GM19467 (cell line): ENCODE results near the gene RSAD2.
"Not testable (repeated sequence)": the region's sequence is repeated elsewhere in the genome, so short reads cannot be mapped to it uniquely, and the experiment has no call there.

Experiments
- ATAC-seq: cut with Tn5 transposase; IDR thresholded peaks from one replicate; pipeline ENCODE4 v1.9.1; 2021; ENCODE audit warnings: mild to moderate bottlenecking, moderate library complexity; ENCODE audit not compliant: unreplicated experiment

Gene RSAD2

GRCh38 chr2:6896930-6897759, 19.6 kb downstream of the RSAD2 start:
- no peak for ATAC-seq

- not testable (repeated sequence) for ATAC-seq
Measured at GRCh38 chr2:6902581-6902980, 25.0 kb downstream of the RSAD2 start.

GRCh38 chr2:6905668-6906067, 28.1 kb downstream of the RSAD2 start:
- ATAC-seq, result no peak

GRCh38 chr2:6906165-6906741, 28.7 kb downstream of the RSAD2 start:
- ATAC-seq, result no peak

- no peak for ATAC-seq
Measured at GRCh38 chr2:6908291-6908690, 30.7 kb downstream of the RSAD2 start.

- peak; percentile 98 for ATAC-seq
Measured at GRCh38 chr2:6909431-6910385, 32.1 kb downstream of the RSAD2 start.

GRCh38 chr2:6911721-6912120, 34.1 kb downstream of the RSAD2 start:
- no peak for ATAC-seq

- no peak for ATAC-seq
Measured at GRCh38 chr2:6913415-6914157, 36.0 kb downstream of the RSAD2 start.

GRCh38 chr2:6914828-6915227, 37.3 kb downstream of the RSAD2 start:
- ATAC-seq, result no peak

GRCh38 chr2:6915399-6915798, 37.8 kb downstream of the RSAD2 start:
- no peak for ATAC-seq

- ATAC-seq, result no peak
Measured at GRCh38 chr2:6916224-6916623, 38.6 kb downstream of the RSAD2 start.

GRCh38 chr2:6916736-6917070, 39.1 kb downstream of the RSAD2 start:
- ATAC-seq, result no peak

GRCh38 chr2:6917071-6917760, 39.6 kb downstream of the RSAD2 start, which contains the start of gene RNF144A:
Gene RNF144A (plus strand): TSS chr2:6917412. CDS start chr2:6996927, 79,515 bp downstream.
- peak; percentile 83 for ATAC-seq

GRCh38 chr2:6917761-6918421, 40.3 kb downstream of the RSAD2 start:
- peak; percentile 2 for ATAC-seq

GRCh38 chr2:6919901-6920742, 42.5 kb downstream of the RSAD2 start:
- ATAC-seq, result no peak

GRCh38 chr2:6920743-6921064, 43.1 kb downstream of the RSAD2 start:
- ATAC-seq, result no peak

- no peak for ATAC-seq
Measured at GRCh38 chr2:6921321-6921922, 43.8 kb downstream of the RSAD2 start.

- no peak for ATAC-seq
Measured at GRCh38 chr2:6922201-6922656, 44.7 kb downstream of the RSAD2 start.
